CD4-positive, alpha-beta T cell treated with Interleukin-6 for 4 hours (primary cell): Measurements from ENCODE around the gene CHCHD6.

Experiments used
- DNase-seq: peaks from one replicate; pipeline ENCODE4 v3.0.0-alpha.2; 2020; ENCODE audit warnings: mixed read lengths

The CHCHD6 gene

GRCh38 chr3:126743781-126744180 is 39.7 kb downstream of the CHCHD6 start:
- DNase-seq = no peak

DNA sequence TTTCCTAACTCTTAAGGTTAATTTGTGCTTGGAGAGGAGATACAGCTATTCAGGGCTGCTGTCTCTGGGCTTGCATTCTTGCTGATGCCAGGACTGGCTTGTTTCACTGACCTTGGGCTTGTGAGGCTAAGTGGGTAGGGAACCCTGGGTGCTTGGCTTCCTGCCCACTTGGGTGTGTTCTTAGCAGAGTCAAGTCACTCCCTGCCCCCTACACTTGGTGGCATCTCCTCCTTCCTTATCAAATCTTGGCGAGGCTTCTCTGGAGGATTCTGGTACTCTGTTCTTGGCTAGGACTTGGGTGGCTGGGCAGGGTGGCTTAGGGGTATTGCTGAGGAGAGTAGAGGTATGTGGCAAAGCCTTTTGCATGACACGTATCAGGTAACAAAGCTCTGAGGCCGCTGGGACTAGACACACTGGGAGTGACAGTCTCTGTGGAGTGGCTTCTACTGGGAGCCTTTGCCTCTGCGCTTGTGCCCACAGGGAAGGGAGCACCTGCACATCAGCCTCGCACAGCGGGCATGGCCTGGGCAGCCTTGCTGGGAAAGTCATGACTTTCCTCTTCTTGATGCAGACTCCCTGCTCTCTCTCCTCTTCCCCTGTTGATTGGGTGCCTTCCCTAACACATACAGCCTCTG is 41.8 kb downstream of the CHCHD6 start:
- DNase-seq = no peak

GRCh38 chr3:126746395-126747177 is 42.5 kb downstream of the CHCHD6 start:
- DNase-seq = no peak

GRCh38 chr3:126747768-126748167 is 43.7 kb downstream of the CHCHD6 start:
- DNase-seq = no peak

DNA sequence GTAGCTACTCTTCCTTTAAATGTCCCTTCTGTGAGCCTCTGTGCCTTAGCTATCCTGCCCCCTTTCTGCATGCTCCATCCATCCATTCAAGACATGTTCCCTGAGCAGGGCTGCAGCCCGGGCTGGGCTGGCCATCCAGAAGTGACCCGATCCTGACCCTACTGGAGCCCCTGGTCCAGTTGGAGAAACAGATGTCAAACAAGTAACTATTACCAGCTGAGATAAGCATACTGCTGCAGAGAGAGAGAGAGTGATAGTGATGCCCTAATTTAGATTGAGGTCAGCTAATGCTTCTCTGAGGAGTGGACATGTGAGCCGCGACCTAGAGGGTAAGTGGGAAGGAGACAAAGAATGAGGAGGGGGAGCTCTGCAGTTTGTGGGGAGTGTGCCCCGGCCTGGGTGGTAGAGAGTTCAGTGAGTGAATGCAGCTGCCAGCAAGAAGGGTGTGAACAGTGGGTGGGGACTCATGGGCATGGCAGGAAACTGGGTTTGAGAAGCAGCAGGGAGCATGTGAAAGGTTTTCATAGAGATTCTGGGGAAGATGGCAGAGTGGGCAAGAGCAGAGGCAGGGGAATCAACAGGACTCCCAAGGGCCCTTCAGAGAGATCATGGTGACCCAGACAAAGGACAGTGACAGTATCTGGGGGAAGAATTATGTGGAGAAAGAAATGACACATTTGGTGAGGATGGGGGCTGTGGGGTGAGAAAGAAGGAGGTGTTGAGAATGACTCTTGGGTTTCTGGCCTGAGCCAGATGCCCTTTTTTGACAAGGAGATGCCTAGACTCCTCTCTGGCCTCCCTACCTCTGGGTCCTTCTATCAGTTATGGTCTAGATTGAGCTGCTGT is 44.9 kb downstream of the CHCHD6 start:
- no peak for DNase-seq

DNA sequence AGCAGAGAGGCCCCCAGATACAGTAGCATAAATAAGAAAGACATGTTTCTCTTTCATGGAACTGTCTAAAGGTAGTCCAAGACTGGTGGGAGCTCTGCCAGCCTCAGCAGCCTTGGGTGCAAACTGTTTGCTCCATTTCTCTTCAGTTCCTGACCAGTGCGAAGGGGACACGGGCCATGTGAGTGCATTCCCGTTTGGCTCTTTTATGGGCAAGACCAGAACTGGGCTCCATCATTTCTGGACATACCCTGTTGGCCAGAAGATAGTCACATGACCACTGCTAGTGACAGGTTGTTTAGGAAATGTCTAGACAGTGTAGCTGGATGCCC is 45.5 kb downstream of the CHCHD6 start:
- DNase-seq = no peak

DNA sequence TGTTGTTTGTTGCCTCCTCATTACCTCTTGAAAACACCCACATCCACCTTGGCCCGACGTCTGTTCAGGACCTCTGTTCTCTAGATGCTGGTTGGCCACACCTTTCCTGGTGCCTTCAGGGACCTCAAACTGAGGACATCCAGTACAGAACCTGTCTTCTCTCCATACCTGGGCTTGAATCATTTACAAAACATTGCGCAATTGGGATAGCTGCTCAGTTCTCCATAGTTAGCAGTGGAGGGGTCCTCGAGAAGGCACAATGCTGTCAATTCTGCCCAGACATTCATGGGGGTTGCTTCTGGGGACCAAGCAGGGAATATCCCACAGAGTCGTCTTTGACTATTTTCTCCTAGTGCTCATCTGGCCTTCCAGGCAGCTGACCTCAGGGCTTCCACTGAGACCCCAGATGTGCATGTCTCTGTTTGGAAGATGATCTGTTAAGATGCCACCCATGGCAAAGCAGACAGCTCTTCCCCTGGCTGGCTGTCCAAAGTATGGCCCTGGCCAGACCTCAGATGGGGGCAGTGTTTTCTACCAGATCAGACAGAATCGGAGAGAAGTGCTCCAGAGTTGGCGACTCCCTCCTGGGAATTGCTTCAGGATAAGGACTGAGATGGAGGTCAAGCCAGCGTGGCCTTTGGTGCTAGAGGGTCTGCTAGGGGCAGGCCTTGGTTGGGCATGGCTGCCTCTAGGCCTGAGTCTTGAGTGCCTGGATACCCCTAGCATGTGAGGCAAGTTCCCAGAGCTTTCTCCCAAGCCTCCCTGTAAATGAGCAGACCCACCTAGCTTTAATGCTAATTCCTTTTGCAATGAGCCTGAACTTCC is 46.1 kb downstream of the CHCHD6 start:
- DNase-seq = no peak

GRCh38 chr3:126750756-126751121 is 46.7 kb downstream of the CHCHD6 start:
- DNase-seq = no peak

- no peak for DNase-seq
Observed at GRCh38 chr3:126751611-126752302, 47.7 kb downstream of the CHCHD6 start.

DNA sequence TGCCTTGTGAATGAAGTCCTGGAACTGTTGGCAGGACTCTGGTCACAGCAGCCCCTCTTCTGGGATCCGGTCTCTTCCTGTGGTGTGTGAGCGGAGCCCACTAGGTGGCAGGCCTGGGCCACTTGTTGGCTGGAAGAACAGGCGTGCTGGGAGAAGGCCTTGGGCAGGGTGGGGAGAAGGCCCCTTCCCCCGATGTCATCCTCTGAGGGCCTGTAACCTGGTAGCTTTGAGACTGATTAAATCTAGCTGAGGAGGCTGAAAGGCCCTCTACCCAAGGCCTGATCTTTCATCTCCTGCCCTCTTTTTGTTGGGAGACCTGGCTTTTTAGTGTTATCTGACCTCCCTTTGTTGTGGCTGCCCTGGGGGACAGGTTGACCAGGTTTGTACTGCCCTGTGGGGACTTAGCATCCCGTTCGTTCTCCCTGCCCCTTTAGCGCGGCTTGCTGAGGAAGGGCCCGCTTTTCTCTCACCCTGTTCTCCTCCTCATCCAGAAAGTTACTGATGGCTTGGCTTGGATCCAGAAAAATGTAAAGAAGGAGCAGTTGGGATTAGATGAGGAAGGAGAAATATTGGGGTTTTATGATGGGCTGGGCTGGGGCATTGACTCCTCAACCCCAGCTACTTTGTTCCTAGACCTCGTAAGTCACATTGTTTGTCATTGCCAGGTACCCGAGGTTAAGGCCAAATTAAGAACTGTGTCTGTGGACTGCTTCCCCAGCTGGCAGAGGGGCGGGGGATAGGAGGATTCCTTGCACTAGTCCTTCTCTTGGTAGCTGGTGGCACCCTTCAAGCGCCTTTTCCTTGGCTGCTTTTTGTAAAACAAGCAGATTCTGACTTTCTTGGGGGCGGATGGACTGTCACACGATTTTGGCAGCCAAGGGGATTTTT is 48.5 kb downstream of the CHCHD6 start:
- DNase-seq = peak; percentile 59

DNA sequence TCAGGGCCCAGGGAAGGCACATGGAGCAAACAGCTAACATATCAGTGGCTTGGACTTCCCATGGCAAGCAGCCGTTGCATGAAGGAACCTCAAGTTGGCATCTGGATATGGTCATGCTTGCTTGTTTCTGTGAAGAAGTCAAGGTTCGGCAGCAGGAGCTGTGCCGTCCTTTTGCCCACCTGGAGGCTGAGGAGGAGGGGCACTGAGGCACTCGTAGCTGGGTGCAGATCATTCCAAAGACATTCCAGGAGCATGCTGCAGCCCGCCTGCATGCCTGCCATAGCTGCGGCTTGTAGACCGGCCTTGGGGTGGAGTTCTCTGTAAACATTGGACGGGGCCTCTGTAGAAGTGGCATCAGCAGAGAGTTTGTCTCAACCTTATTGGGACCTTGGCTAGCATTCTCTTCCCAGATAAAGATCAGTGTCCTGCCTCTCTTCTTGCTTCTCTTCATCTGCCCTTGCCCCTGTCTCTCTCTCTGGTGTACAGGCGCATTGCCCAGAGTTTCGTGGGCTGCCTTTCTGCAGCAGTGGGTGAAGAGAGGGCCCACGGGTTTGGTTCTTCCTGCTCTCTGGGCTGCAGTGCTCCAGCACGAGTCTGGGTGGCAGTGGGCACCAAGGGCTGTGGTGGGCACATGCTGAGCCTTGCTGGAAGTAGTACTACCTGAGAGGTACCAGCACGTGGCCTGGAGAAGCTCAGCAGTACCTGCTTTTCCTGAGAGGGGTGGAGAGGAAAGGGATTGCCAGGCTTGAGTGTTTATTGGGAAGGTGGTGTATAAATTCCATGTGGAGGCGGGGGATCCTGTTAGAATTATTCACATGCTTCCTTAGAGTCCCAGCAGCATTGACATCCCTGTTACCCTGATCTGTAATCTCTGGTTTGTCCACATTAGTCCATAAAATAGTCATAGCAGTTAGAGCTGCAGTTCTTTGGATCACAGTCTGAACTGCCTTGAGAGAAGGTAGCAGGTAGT is 49.4 kb downstream of the CHCHD6 start:
- no peak for DNase-seq

- no peak for DNase-seq
Observed at GRCh38 chr3:126755866-126756265, 51.8 kb downstream of the CHCHD6 start.

DNA sequence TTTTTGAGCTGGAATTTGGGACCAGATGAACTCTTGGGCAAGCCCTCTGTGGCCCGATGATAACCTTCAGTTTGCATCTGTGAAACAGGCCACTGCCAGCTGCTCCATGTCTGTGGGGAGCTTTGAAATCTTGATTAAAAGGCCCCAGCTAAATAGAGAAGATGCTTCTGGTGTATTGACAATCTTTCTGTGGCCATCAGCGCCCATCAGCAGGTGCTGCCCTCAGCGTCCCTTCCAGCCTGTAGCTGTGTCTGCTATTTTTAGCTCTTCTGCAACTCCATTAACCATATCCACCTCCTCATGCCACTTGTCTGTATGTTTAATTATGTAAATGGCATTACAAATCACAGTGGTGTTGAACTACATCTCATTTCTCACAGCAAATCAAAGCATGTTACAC is 54.0 kb downstream of the CHCHD6 start:
- no peak for DNase-seq

- no peak for DNase-seq
Observed at GRCh38 chr3:126758882-126759281, 54.8 kb downstream of the CHCHD6 start.

DNA sequence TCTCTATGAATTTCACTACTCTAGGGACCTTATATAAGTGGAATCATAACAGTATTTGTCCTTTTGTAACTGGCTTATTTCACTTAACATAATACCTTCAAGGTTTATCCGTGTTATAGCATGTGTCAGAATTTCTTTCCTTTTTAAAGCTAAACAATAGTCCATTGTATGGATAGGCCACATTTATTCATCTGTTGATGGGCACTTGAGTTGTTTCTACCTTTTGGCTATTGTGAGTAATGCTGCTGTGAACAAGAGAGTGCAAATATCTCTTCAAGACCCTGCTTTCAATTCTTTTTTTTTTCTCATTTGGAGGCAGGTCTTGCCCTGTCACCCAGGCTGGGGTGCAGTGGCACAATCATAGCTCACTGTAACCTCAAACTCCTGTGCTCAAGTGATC is 56.5 kb downstream of the CHCHD6 start:
- DNase-seq = no peak

DNA sequence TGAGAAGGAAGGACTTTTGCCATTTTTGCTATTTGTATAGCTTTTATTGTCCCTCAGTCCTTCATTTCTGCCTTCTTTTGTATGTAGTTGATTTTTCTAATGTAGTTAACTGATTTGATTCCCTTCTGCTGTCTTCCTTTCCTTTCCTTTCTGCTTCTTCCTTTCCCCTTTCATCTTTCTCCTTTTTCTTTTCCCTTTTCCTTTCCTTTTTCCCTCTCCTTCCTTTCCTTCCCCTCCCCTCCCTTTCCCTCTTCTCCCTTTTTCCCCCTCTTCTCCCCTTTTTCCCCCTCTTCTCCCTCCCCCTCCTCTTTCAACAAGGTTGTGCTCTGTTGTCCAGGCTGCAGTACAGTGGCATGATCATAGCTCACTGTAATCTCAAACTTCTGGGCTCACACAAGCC is 59.0 kb downstream of the CHCHD6 start:
- DNase-seq = no peak

DNA sequence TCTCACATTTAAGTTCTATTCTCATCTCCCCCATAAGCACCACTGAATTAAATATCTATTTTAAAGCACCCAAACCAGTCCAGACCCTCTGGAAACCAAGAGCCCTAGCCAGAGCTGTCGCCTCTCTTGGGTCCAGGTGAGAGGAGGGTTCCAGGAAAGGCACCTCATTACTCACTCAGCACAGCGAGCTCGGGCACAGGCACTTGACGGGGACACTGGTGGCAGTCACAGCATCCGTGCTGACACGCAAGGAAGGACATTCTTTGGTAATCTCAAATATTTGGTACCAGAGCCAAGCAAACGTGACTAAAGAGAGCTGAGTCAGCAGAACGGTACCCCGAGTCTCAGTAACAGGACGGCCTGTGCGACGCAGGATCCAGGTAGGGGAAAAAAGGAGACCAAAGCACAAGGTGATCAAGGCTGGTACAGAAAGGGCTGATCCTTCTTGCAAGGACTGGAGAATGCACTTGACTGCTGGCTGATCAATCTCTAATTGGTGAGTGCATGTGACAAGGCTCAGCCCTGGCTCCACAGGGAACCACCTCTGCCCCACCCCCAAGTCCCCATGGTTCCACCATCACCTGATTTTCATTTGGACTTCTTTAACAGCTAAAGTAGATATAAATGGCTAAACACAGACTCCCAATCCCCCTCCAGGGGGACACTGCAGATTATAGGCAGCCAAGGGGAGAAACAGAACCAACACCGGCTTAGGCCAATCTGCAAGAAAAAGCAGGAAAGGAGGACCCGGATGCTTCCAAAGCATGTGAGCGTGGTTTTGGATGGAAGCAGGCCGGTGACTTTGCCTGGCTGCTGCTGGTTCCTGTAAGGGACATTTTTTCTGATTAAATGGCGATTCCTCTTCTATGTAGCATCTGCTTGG is 61.4 kb downstream of the CHCHD6 start:
- DNase-seq = no peak

- DNase-seq = no peak
Observed at GRCh38 chr3:126766653-126767052, 62.6 kb downstream of the CHCHD6 start.

GRCh38 chr3:126768903-126769302 is 64.9 kb downstream of the CHCHD6 start:
- DNase-seq = no peak
